NOMO-1 treated with dmso at 0.1 percent for 144 hours (cell line): ENCODE data around the gene LPGAT1.
"Not testable (repeated sequence)": the region's sequence is repeated elsewhere in the genome, so short reads cannot be mapped to it uniquely, and the experiment has no call there.

ENCODE experiments used
- DNase-seq: peaks from one replicate; lab custom pipeline; 2025; ENCODE audit not compliant: unreplicated experiment; lab: John Stamatoyannopoulos, UW

Gene LPGAT1

DNA sequence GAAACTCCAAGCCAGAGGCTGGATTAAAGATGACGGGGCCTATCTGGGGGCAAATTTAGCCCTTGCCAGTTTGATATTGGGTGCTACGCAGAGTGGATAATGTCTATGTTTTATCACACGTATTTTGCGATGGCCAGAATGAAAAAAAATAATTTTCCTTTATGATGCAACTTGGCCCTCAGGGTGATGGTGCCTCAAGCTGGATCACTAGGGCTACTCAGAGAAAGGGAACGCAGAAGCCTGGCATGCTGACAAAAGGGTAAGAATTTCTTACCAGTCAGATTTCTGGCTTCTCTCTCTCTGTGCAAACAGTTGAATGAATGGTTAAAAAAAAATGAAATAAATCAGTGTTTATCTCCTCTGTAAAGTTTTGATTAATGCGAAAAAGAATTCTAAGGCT lies 122.6 kb downstream of the LPGAT1 start:
- no peak for DNase-seq

DNA sequence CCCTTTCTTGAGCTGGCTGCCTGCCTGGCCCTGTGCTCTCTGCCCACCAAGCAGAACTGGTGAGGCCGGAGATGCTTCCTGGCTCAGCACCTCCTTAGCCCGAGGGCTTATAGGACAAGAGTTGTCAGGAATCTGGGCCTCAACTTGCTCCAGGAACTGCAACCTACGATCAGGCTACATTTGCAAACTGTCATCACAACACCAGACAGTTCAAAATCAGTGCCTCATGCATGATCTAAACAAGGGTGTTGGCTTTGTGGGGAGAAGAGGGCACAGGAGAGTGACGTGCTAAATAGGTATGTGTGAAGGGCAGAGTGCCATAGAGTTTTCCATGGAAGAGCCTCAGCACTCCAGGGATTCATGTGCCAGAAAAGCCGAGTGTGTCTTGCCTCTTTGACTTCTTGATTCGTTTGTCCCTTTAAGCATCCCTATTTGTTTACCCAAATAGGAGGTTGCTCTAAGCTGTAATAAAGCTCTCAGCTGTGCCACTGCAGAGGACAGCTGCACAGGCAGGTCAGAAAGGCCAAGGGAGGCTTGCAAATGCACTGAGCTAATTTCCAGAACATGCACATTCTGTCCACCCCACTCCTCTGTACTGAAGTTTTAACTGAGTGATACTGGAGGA lies 125.0 kb downstream of the LPGAT1 start:
- DNase-seq: no peak

DNA sequence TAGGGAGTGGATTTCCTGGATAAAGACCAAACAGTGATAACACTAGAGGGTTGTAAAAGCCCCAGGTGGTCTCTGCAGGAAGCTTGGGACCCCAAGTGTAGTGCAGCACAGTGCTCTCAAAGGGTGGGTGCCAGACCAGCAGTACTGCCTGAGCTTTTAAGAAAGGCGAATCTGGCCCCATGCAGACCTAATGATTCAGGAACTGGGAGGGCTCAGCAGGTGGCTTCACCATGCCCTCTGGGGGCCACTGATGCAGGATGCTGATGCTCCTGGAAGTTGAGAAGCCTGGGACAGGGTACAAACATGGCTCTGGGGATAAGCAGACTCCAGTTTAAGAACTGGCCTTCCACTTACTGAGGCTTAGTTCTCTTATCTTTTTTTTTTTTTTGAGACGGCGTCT lies 126.0 kb downstream of the LPGAT1 start:
- DNase-seq: no peak

DNA sequence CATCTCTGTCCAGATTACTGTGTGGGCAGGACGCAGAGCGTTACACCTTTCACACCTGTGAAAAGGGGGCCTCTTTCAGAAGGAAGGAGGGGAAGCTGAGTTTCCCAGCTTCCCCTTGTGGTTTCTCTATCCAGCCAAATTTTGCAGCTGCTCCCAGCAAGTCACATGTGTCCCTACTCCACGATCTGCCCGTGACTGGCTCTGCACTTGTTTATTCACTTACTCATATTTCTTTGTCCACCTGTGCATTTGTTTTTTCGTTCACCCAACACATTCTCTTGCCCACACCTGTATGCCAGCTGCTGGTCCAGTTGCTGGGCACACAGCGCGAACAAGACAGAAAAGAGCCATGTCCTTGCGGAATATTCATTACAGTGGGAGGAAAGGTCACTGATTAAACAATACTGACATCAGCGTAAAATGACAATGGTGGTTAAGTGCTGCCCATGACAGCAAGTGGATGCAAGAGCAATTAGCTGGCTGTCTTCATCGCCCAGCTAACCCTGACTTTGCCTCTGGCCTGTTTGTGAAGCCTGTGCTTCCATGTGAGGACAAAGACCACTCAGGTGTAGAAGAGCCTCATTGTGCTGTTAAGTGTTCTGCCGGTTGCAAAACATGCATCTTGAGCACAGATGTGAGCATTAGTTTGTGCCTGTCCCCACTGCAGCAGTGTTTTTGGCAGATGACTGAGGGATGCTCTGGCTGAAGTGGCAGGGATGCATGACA lies 126.6 kb downstream of the LPGAT1 start:
- no peak for DNase-seq

DNA sequence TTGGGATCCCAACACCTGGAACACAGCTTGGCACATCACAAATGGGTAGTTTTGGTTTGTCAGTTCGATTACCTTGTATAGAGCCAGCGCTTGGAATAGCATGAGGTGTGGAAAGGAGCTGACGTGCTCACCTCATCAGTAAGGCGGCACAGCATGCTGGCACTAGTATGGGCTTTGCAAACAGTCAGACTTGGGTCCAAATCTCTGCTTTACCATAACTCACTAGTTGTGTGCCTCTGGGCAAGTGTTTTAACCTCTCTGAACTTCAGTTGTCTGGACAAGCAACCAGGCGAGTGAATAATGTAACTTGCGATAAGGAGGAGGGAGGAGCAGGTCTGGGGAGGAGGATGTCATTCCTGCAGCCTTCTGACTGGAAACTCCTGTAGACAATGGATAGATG lies 128.8 kb downstream of the LPGAT1 start:
- DNase-seq: no peak

DNA sequence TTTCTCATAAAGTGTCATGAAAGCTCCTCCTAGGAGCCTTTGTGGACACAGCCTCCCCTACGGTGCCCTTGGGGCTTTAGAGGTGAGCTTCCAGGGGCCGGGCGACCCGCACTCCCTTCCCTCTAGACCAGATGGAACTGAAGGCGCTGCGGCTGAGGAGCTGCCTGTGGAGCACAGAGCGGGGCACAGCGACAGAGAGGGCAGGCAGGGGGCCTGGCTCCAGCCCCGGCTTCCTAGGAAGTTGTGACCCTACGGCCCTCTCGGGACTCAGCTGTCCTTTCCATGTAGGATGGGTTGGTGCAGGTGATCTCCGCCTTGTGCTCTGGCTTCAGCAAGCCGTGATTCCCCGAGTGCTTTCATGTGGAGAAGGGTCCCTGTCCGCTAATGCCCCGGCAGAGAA lies 131.5 kb downstream of the LPGAT1 start:
- DNase-seq: no peak

DNA sequence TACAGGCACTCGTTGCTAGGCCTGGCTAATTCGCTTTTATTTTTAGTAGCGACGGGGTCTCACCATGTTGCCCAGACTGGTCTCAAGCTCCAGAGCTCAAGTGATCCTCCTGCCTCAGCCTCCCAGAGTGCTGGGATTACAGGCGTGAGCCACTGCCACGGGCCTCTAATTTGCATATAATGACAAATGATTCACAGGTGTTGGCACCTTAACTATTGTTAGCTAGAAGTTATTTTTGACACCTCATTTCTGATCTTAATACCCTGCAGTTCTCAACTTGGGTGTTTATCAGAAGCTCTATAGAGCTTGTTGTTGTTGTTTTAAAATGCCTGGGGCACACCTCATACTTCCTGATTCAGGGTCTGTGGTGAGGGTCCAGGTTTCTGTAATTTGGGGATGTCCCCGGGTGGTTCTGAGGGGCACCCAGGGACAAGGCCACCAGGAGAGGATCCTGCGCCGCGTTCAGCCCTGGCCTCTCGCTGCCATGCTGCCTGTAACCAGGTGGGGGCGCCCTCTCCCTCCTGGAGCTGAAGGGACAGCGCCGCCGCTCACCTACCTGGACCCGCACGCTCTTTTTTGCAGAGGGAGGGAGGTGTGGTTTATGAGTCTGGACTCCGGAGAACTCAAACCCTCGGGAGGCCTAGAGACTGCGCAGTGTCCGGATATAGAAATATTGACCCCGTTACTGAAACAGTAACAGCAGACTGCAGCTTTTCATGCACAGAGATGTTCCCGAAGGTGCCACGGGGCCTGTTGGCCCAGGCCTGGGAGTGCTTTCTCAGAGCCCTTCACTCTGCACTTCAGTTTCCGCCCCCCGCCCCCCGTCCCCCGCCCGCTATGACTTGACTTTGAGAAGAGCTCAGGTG lies 132.2 kb downstream of the LPGAT1 start:
- peak; percentile 27 for DNase-seq

DNA sequence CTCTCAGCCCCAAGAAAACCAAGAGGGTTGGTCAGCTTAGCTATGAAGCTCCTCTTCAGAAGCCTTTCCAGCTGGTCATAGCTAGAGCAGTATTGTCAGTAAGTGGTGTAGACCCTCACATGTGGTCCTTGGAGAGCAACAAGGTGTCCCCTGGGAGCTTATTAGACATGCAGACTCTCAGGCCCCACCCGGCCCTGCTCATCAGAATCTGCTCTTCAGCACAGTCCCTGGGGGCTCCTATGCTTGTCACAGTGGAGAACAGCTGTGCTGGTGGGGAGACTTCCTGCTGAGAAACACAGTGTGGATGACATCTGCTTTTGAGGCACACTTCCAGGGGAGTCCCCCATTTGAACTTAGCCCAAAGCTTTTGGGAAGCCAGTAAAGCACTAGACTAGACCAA lies 133.2 kb downstream of the LPGAT1 start:
- DNase-seq: no peak

DNA sequence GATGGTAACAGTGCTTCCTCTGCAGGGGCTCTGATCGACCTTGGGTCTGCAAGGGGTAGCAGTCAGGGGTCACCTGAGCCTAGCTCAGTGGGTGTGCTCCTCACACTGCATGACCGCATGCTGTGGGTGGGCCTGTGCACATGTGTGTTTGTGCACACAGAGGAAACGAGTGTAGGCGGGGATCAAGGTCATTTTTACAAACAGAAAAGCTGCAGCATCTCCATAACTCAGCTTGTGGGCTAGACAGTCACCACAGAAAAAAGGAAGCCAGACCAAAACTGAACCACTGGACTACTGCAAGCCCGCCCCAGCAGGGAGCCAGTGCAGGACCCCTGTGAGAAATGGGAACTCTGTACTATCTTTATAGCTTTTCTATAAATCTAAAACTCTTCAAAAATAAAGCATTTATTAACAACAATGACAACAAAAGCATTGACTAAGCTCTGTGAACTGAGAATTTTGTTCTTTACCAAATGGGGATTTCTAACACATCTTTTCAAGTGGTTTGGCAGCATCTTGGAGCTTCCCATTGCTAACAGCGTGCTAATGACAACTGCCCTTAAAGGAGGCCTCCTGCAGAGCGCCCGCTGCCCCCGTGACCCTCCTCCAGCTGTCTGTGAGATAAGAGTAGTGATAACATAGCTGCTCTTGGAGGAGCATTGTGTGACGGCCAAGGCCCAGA lies 135.3 kb downstream of the LPGAT1 start:
- peak; percentile 12 for DNase-seq

DNA sequence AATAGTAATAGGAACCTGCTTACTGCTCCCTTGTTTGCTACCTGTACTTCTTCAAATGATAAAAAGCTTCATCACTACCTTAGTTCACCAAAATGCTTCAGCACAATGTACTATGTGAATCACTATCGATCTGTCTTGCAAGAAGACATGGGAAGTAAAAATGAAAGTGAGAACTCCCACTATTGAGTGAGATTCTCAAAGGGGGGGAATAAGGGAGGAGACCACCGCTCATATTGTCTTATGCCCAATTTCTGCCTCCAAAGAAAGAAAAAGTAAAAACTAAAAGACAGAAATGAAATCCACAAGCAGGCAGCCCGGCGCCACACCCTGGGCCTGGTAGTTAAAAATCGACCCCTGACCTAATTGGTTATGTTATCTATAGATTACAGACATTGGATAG lies 136.7 kb downstream of the LPGAT1 start:
- not testable (repeated sequence) for DNase-seq
